Measurements from ENCODE around the gene SBNO2.

The SBNO2 gene, protein sequence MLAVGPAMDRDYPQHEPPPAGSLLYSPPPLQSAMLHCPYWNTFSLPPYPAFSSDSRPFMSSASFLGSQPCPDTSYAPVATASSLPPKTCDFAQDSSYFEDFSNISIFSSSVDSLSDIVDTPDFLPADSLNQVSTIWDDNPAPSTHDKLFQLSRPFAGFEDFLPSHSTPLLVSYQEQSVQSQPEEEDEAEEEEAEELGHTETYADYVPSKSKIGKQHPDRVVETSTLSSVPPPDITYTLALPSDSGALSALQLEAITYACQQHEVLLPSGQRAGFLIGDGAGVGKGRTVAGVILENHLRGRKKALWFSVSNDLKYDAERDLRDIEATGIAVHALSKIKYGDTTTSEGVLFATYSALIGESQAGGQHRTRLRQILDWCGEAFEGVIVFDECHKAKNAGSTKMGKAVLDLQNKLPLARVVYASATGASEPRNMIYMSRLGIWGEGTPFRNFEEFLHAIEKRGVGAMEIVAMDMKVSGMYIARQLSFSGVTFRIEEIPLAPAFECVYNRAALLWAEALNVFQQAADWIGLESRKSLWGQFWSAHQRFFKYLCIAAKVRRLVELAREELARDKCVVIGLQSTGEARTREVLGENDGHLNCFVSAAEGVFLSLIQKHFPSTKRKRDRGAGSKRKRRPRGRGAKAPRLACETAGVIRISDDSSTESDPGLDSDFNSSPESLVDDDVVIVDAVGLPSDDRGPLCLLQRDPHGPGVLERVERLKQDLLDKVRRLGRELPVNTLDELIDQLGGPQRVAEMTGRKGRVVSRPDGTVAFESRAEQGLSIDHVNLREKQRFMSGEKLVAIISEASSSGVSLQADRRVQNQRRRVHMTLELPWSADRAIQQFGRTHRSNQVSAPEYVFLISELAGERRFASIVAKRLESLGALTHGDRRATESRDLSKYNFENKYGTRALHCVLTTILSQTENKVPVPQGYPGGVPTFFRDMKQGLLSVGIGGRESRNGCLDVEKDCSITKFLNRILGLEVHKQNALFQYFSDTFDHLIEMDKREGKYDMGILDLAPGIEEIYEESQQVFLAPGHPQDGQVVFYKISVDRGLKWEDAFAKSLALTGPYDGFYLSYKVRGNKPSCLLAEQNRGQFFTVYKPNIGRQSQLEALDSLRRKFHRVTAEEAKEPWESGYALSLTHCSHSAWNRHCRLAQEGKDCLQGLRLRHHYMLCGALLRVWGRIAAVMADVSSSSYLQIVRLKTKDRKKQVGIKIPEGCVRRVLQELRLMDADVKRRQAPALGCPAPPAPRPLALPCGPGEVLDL (N-terminal part only)

DNA sequence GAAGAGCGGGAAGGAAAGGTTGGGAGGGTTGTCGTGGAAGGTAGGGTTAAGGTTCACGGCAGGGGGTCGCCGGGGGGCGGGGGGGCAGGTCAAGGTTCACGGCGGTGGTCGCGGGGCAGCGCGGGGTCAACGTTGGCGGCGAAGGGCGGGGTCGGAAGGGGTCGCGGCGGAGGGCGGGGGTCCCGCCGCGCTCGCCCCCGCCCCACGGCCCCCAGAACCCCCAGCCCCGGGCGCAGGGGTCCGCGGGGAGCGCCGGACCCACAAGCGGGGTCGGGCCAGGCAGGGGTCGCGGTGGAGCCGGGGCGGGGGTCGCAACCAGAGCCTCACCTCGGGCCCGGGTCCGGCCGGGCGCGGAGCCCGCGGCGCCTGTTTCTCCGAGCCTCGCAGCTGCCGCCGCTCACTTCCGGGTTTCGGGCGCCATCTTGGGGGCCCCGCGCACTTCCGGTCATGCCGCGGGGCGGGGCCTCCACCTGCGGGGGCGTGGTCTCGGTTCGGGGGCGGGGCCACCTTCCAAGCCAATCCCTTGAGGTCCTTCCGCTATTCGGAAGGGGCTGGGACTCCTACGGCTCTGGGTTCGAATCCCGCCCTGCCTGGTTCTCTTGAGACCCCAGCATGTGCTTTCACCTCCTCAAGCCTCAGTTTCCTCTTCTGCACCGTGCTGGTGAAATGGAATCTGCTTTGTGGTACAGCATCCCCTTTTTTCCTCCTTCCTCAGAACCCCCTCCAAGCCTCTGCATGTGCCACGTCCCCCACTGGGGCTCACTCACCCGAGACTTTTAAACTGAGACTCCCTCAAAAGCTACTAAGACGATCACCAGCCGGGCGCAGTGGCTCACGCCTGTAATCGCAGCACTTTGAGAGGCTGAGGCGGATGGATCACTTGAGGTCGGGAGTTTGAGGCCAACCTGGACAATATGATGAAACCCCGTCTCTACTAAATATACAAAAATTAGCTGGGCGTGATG, at the start of gene SBNO2:
Gene SBNO2 (minus strand): TSS at position 424 of the 965 bp plus-strand sequence. CDS start 19,992 bp downstream, outside the sequence.
- peak; percentile 100 for DNase-seq (ENCODE audit: low spot score)
- TF ChIP-seq, protein P1, sequence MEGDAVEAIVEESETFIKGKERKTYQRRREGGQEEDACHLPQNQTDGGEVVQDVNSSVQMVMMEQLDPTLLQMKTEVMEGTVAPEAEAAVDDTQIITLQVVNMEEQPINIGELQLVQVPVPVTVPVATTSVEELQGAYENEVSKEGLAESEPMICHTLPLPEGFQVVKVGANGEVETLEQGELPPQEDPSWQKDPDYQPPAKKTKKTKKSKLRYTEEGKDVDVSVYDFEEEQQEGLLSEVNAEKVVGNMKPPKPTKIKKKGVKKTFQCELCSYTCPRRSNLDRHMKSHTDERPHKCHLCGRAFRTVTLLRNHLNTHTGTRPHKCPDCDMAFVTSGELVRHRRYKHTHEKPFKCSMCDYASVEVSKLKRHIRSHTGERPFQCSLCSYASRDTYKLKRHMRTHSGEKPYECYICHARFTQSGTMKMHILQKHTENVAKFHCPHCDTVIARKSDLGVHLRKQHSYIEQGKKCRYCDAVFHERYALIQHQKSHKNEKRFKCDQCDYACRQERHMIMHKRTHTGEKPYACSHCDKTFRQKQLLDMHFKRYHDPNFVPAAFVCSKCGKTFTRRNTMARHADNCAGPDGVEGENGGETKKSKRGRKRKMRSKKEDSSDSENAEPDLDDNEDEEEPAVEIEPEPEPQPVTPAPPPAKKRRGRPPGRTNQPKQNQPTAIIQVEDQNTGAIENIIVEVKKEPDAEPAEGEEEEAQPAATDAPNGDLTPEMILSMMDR (IDR thresholded peaks at IDR 0.05; ENCODE audit: borderline replicate concordance, control extremely low read depth, extremely low read depth, insufficient read depth, missing control alignments) = no peak
- in situ Hi-C loops (cut with MboI; ENCODE audit: low sequenced_read_pairs, unreplicated experiment) = no loop called here

DNA sequence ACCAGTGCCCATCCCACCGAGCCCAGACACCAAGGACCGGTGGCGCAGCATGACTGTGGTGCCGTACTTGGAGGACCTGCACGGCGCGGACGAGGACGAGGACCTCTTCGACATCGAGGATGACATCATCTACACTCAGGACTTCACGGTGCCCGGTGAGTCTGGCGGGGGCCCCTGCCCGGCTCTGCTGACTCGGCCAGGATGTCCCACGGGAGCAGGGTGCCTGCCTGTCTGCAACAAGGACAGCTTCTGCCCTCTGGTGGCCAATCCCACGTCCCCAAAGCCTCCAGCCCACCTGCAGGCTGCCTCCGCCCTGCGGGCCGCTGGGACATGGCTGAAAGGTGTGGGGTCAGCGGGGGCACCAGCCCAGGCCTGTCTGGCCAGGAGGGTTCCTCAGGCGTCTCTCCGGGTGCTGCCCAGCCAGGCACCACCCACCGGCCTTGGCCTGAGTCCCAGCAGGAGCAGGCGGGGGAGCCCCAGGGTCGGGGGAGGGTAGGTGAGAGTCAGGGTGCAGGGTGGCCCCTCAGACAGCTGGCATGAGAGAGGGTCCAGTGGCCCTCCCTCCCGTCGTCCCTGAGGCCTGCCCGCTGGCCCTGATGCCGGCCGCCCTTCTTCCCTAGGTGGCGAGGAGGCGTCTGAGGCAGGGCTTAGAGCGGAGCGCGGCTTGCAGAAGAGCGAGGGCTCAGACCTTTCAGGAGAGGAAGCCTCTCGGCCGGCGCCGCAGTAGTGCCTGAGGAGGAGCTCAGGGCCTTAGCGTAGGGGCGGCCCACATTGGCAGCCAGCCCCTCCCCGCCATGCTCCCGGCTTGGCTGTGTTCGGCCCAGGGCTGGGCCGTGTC, 49.2 kb upstream of the SBNO2 start:
- in situ Hi-C loops (cut with MboI; ENCODE audit: low sequenced_read_pairs, unreplicated experiment) = no loop called here
- peak; percentile 77 for DNase-seq (ENCODE audit: low spot score)
- TF ChIP-seq, protein P1 (IDR thresholded peaks at IDR 0.05; ENCODE audit: borderline replicate concordance, control extremely low read depth, extremely low read depth, insufficient read depth, missing control alignments) = peak; percentile 47

DNA sequence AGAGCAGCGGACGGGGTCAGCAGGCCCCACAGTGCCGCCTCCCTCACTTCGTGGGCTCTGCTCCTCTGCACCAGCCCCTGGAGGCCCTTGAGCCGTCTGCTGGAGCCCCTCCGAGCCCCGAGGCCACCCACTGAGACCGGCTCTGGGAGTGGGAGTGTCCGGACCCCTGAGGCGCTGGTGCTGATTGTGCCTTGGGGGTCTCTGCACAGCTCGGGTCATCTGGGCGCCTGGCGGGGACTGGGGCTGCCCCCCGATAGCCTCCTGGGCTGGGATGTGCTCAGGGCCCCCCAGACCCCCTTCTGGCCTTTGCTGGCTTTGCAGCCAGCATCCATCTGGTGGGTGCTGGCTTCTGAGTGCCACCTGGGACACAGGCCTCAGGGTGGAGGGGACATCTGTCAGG, 48.3 kb upstream of the SBNO2 start:
- DNase-seq (ENCODE audit: low spot score) = no peak
- in situ Hi-C loops (cut with MboI; ENCODE audit: low sequenced_read_pairs, unreplicated experiment) = no loop called here
- TF ChIP-seq, protein P1 (IDR thresholded peaks at IDR 0.05; ENCODE audit: borderline replicate concordance, control extremely low read depth, extremely low read depth, insufficient read depth, missing control alignments) = no peak

DNA sequence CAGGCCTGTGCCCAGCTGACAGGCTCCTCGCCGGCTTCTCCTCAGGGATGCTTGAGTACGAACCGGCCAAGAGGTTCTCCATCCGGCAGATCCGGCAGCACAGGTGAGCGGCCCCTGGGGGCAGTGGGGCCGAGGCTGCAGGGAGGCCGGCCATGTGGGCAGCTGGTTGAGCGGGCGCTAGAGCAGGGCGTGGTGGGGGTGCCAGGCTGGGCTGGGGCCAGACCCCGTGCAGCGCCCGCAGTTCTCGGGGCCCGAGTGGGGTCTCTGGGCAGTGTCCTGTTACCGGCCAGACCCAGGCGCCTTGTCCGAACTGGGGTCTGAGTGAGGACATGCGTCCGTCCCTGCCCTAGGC, 47.8 kb upstream of the SBNO2 start:
- TF ChIP-seq, protein P1 (IDR thresholded peaks at IDR 0.05; ENCODE audit: borderline replicate concordance, control extremely low read depth, extremely low read depth, insufficient read depth, missing control alignments) = no peak
- DNase-seq (ENCODE audit: low spot score) = no peak
- in situ Hi-C loops (cut with MboI; ENCODE audit: low sequenced_read_pairs, unreplicated experiment) = no loop called here

DNA sequence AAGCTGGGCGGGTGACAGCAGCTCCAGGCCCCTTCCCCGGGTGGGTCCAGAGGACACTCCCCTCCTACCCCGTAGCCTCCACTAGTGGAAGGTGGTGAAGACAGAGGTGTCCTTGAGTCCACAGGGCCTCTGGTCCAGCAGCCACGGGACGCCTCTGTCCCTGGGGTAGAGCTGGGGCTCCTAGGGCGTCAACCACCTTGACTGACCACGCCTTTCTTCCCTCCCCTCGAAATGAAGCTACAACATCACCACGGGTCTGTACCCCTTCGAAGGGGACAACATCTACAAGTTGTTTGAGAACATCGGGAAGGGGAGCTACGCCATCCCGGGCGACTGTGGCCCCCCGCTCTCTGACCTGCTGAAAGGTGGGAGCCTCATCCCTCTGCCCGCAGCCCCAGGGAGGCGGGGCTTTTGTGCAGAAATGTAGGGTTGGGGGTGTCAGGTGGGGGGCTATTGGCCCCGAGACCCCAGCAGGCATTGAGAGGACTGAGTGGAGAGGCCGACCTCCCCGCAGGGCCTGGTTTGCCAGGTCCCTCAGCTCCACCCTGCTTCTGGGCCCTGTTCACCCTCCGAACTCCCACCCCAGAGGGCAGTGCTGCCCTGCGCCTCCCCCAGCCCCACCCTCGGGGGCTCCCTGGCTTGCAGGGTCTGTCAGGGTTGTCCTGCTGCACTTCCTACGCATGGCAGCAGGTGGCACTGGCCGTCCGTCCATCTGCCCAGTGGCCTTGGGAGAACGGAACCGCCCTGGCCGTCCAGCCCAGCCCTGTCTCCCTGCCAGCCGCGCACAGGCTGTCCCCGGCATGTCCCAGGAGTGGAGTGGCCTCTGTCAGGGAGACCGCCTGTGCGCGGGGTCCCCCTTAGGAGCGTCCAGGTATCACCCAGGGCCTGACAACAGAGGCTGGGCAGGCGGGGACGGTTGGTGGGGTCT, 47.2 kb upstream of the SBNO2 start:
- DNase-seq (ENCODE audit: low spot score) = no peak
- TF ChIP-seq, protein P1 (IDR thresholded peaks at IDR 0.05; ENCODE audit: borderline replicate concordance, control extremely low read depth, extremely low read depth, insufficient read depth, missing control alignments) = peak; percentile 27
- in situ Hi-C loops (cut with MboI; ENCODE audit: low sequenced_read_pairs, unreplicated experiment) = no loop called here
